Activated effector memory CD4-positive, alpha-beta T cell treated with anti-CD3 and anti-CD28 coated beads, Interleukin-2, amount 50 U/mL, for 16 hours (primary cell): ENCODE measurements around the gene LUZP2.

ENCODE experiments used
- DNase-seq: peaks from one replicate; pipeline ENCODE4 v3.0.0-alpha.2; 2020

LUZP2 gene

GRCh38 chr11:24636291-24636629, 139.4 kb downstream of the LUZP2 start:
- no peak for DNase-seq

GRCh38 chr11:24637520-24637919, 140.7 kb downstream of the LUZP2 start:
- no peak for DNase-seq

GRCh38 chr11:24642648-24643047, 145.8 kb downstream of the LUZP2 start:
- DNase-seq, result no peak

GRCh38 chr11:24645563-24645962, 148.7 kb downstream of the LUZP2 start:
- DNase-seq, result no peak

DNA sequence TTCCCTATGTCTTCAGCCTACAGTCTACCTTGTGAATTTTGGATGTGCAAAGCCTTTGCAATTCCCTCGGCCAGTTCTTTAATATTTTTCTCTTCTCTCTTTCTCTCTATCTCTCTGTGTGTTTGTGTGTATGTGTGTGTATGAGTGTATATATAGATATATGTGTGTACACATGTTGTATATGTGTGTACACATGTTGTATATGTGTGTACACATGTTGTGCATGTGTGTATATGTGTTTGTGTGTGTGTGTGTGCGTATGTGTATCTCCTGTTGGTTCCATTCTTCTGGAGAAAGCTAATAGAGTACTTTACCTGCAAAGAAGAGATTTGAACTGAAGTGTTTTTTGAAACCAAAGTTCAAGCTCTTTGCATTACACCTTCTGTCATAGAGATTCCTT, 155.0 kb downstream of the LUZP2 start:
- DNase-seq, result no peak

DNA sequence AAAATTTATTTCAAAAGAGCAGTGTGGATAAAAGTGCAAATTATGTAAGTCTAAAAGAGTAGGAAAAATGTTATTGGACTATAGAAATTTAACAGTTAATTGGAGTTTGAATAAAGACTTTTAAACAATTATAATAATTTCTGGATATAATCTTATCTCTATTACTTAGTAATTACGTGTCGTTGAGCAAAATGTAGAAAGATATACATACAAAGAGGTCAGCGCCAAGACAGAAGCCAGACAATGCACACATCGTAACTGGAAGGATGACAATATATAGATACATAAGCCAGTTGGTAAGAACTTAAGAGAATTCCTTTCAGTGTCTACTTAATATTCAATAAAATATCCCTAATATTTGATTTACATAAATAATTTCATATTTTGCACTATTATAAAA, 157.0 kb downstream of the LUZP2 start:
- no peak for DNase-seq

GRCh38 chr11:24661331-24661730, 164.5 kb downstream of the LUZP2 start:
- no peak for DNase-seq

DNA sequence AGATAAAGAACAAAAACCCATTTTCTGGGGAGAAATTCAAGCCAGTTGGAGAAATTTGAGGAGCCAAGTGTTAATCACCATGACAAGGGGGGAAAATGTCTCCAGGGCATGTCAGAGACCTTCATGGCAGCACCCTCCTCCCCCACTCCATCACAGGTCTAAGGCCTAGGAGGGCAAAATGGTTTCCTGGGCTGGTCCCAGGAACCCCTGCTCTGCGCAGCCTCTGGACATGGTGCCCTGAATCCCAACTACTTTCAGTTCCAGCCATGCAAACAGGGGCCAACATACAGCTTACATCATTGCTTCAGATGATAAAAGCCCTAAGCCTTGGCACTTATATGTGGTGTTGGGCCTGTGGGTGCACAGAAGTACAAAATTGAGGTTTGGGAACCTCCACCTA, 167.5 kb downstream of the LUZP2 start:
- DNase-seq, result no peak

- no peak for DNase-seq
Measured at GRCh38 chr11:24667353-24667968, 170.6 kb downstream of the LUZP2 start.

DNA sequence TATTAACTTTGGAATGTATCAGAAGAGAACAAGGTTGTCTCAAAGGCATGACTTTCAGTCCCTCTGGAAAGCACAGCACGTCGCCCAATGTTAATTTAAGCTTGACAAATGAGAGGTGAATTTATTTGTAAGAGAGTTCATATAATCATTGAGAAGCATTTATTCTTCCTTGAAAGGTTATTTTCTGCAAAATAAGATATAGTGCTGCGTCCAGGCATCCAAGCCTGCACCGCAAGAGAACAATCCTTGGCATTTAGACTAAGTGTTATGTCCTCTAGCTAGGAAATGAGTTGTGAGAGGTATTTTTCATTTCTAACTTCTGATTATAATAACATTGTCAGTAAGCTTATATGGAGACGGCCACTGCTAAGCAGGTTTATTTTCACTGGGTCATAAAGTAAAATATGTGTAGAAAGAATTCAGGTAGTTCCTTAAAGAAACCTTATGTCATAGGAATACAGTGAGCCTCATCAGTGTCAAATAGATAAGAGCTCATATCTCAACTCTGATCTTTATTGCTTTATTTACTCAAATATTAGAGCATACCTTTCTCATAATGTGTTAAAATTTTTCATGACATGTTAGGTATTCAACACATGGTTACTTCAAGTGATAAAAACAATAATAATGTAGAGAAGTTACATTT, 182.0 kb downstream of the LUZP2 start:
- DNase-seq, result no peak

- DNase-seq, result no peak
Measured at GRCh38 chr11:24679821-24680351, 183.0 kb downstream of the LUZP2 start.

DNA sequence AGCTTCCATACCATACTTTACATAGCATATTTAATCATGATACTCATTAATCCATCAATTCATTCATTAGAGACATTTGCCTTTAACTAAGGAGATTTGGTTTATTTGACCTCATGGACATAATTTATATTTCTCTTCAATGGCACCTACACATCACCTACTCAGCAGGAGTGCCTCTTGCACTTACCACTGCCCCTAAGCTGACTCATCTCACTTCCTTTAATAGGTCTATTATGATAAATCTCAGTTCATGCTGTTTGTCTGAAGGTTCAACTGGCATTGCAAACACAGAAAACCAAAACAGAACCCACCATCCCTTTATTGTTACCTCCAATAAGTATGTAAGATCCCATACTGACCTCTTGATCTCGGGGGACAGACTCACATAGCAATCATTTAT, 186.7 kb downstream of the LUZP2 start:
- DNase-seq, result no peak

- DNase-seq, result no peak
Measured at GRCh38 chr11:24685821-24686220, 189.0 kb downstream of the LUZP2 start.

- no peak for DNase-seq
Measured at GRCh38 chr11:24687531-24688147, 190.8 kb downstream of the LUZP2 start.

GRCh38 chr11:24688981-24689380, 192.1 kb downstream of the LUZP2 start:
- DNase-seq, result no peak

GRCh38 chr11:24697522-24698111, 200.8 kb downstream of the LUZP2 start:
- DNase-seq, result no peak

DNA sequence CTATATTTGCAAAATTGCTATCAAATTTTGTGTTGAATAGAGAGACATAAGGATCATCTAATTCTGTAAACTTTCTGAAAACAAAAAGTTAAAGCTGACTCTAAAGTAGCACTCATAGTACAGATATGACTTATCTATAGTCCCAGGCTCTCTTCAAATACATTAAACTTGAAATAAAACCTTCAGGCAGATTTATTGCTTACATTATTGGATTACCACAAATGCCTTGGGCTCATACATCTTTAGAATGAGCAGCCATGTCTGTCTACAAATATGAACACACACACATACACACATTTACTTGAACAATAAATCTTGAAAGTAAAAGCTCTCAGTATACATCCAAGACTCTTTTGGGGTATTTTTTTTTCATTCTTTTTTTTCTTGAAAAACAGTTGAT, 207.9 kb downstream of the LUZP2 start:
- DNase-seq, result no peak

GRCh38 chr11:24705474-24705873, 208.6 kb downstream of the LUZP2 start:
- DNase-seq, result no peak

DNA sequence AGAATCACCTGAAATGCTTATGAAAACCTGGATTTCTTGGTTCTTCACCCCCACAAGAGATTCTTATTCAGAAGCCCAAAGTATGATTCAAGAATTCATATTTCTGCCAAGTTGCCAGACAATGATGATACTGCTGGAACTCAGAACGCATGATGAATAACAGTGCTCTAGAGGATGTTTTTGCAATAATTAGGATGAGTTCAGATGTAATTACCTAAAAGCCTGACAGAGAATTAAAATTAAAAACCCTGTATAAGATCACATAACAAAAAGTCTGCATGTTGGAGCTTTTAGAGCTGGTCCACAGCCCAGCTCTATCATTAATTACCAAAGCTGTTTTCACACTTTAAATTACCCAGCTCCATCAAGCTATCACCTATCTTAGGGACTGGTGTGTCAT, 211.8 kb downstream of the LUZP2 start:
- DNase-seq, result no peak

DNA sequence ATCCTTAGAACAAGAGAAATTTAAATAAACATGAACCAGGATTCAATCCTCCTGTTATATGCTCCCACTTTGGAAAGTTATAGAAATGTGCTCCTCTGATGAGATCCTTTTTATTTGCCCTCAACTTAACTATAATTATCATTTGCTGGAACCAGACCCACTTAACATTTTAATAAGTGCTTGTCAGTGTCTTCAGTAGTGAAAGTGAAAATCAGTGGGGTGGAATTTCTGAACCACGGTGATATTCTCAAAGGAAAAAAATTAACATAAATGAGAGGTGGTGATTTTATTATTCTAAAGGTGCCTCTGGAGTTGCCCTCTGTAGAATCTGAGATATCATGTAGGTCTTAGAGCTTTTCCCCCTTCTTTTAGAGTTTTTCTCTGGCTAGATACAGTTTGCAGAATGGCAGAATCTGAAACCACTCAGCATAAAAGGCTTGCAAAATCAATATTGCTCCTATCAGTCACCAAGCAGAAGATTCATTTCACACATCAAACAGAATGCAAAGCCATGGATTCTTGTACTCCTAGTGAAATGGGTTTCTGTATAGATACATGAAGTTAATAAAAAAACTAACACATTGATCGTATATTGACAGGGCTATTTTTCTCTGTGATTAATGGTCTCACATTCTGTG, 213.2 kb downstream of the LUZP2 start:
- no peak for DNase-seq

DNA sequence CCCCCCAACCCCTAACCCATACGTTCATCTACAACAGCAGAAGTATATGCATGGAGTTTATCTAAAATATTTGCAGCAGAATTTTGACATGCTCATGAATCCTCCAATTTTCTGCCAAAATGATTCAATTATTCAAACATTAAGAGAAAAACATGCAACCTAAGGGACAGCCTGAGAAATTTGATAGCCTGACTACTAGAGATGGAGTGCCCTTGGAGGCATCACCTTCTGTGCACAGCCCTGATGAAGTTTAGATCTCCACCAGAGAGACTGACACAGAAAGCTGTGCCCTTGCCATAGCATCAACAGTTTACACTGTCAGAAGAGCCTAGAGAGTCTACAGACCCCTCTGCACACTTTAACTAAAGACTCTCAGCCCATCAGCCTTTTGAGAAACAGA, 217.7 kb downstream of the LUZP2 start:
- DNase-seq, result no peak

DNA sequence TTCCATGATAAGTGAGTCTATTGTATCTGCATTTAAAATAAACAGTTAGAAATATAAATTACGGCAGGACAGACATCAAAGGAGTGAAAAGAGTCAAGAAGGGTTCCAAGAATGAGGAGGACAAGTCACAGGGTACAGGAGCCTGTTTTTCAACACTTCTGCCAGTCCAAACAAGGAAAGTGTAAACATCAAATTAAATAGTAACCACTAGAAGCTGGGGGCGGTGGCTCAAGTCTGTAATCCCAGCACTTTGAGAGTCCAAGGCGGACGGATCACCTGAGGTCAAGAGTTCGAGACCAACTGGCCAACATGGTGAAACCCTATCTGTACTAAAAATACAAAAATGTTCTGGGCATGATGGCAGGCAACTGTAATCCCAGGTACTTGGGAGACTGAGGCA, 219.6 kb downstream of the LUZP2 start:
- no peak for DNase-seq

DNA sequence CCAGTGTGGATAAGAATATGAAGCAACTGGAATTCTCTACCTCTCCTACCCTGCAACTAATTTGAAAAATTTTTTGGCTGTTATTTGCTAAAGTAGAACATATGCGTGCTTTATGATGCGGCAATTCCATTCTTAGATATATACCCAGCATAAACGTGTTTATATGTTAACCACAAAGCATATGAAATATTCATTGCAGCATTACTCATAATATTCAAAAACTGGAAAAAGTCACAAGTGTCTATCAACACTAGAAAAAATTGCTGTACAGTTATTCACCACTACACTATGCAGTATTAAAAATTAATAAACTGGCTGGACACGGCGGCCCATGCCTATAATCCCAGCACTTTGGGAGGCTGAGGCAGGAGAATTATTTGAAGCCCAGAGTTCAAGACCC, 226.4 kb downstream of the LUZP2 start:
- DNase-seq, result no peak

- DNase-seq, result no peak
Measured at GRCh38 chr11:24731554-24731953, 234.7 kb downstream of the LUZP2 start.
